Neural cell (in vitro differentiated cells): ENCODE results near the gene CHCHD3. TPM values are rescaled to one million over a fixed set of nuclear protein-coding genes. Genes with fewer than 3 reads are reported as not detected.

Experiments
- H2AFZ ChIP-seq: fragments of 200-600, 300-800 bp; sonication (generic), shearing (Covaris generic); 2 replicates; pipeline ENCODE4 v1.6.0; 2014; ENCODE audit warnings: low read depth, mild to moderate bottlenecking, antibody characterized with exemption, low read length, moderate library complexity
- H3F3A ChIP-seq: fragments of 200-600 bp; shearing (Covaris generic); 2 replicates; pipeline ENCODE4 v1.6.1; 2016; ENCODE audit warnings: mild to moderate bottlenecking, moderate library complexity, mixed read lengths, antibody characterized with exemption, low read length; ENCODE audit not compliant: insufficient read depth, poor library complexity, severe bottlenecking
- H3K27ac ChIP-seq: fragments of 200-600, 300-800 bp; sonication (generic), shearing (Covaris generic); 2 replicates; pipeline ENCODE4 v1.5.1; 2014; ENCODE audit warnings: mild to moderate bottlenecking, low read length, moderate library complexity
- H3K27me3 ChIP-seq: fragments of 300-800, 200-600 bp; sonication (generic), shearing (Covaris generic); 2 replicates; pipeline ENCODE4 v1.6.0; 2014; ENCODE audit warnings: mild to moderate bottlenecking, low read depth, low read length, moderate library complexity; ENCODE audit not compliant: insufficient read depth
- H3K36me3 ChIP-seq: fragments of 300-800, 200-600 bp; sonication (generic), shearing (Covaris generic); 2 replicates; pipeline ENCODE4 v1.5.1; 2014; ENCODE audit warnings: mild to moderate bottlenecking, antibody characterized with exemption, low read length, moderate library complexity; ENCODE audit not compliant: insufficient read depth
- H3K4me2 ChIP-seq: fragments of 300-800, 200-600 bp; sonication (generic), shearing (Covaris generic); 2 replicates; pipeline ENCODE4 v1.6.0; 2014; ENCODE audit warnings: mild to moderate bottlenecking, low read length
- H3K4me3 ChIP-seq: fragments of 300-800, 200-600 bp; sonication (generic), shearing (Covaris generic); 2 replicates; pipeline ENCODE4 v1.5.1; 2014; ENCODE audit warnings: mild to moderate bottlenecking, low read length, moderate library complexity
- H3K79me2 ChIP-seq: fragments of 200-600 bp; shearing (Covaris generic); replicated peaks from 2 replicates; pipeline ENCODE4 v1.6.0; 2014; ENCODE audit warnings: mild to moderate bottlenecking, low read length, moderate library complexity; ENCODE audit not compliant: insufficient read depth
- H3K9ac ChIP-seq: fragments of 300-800, 200-600 bp; sonication (generic), shearing (Covaris generic); 2 replicates; pipeline ENCODE4 v1.6.1; 2016; ENCODE audit warnings: mild to moderate bottlenecking, low read length, mixed read lengths
- H3K9me2 ChIP-seq: fragments of 200-600 bp; shearing (Covaris generic); 2 replicates; pipeline ENCODE4 v1.6.1; 2016; ENCODE audit warnings: mild to moderate bottlenecking, low read length, mixed read lengths; ENCODE audit not compliant: insufficient read depth
- H3K9me3 ChIP-seq: fragments of 200-600, 300-800 bp; sonication (generic), shearing (Covaris generic); 2 replicates; pipeline ENCODE4 v1.6.1; 2016; ENCODE audit warnings: mild to moderate bottlenecking, mixed run types, low read length, moderate library complexity, mixed read lengths
- H4K20me1 ChIP-seq: fragments of 200-600 bp; shearing (Covaris generic); 2 replicates; pipeline ENCODE4 v1.6.1; 2016; ENCODE audit warnings: mild to moderate bottlenecking, mixed run types; ENCODE audit not compliant: insufficient read depth
- CTCF ChIP-seq: fragments of 450-650 bp; IDR thresholded peaks from 2 replicates; pipeline ENCODE4 v1.5.1; 2014; ENCODE audit warnings: antibody characterized with exemption, mild to moderate bottlenecking, moderate library complexity; ENCODE audit not compliant: poor library complexity, severe bottlenecking
- EP300 ChIP-seq: fragments of 450-650 bp; conservative IDR thresholded peaks from 2 replicates; pipeline ENCODE4 v1.6.1; 2014; ENCODE audit warnings: antibody characterized with exemption, mild to moderate bottlenecking, moderate library complexity; ENCODE audit not compliant: poor library complexity, severe bottlenecking
- EZH2 ChIP-seq: fragments of 200-600, 300-800 bp; shearing (Covaris generic), sonication (generic); IDR thresholded peaks from 2 replicates; pipeline ENCODE4 v1.6.1; 2014; ENCODE audit warnings: antibody characterized with exemption, low read length, borderline replicate concordance, mild to moderate bottlenecking; ENCODE audit not compliant: insufficient read depth, poor library complexity, severe bottlenecking
- MXI1 ChIP-seq: fragments of 450-650 bp; conservative IDR thresholded peaks from 2 replicates; pipeline ENCODE4 v1.6.1; 2014; ENCODE audit warnings: antibody characterized with exemption, mild to moderate bottlenecking; ENCODE audit not compliant: poor library complexity, severe bottlenecking
- POLR2AphosphoS5 ChIP-seq: IDR thresholded peaks from 2 replicates; pipeline ENCODE4 v1.6.1; 2012
- RAD21 ChIP-seq: fragments of 450-650 bp; conservative IDR thresholded peaks from 2 replicates; pipeline ENCODE4 v1.6.1; 2014; ENCODE audit warnings: antibody characterized with exemption, mild to moderate bottlenecking, moderate library complexity
- REST ChIP-seq: IDR thresholded peaks from 2 replicates; pipeline ENCODE4 v1.6.1; 2012; ENCODE audit warnings: borderline replicate concordance
- SMC3 ChIP-seq: fragments of 450-650 bp; conservative IDR thresholded peaks from 2 replicates; pipeline ENCODE4 v1.6.1; 2014; ENCODE audit warnings: antibody characterized with exemption, mild to moderate bottlenecking, moderate library complexity; ENCODE audit not compliant: poor library complexity
- TAF1 ChIP-seq: IDR thresholded peaks from 2 replicates; pipeline ENCODE4 v1.6.1; 2012; ENCODE audit warnings: low read depth
- polyA minus RNA-seq: library from RNA; depleted of rRNA, polyadenylated mRNA; stranded (reverse); fragments of >200 nt; gene quantifications from 2 replicates; pipeline ENCODE4 v1.2.3, GENCODE V29; 2014
- polyA plus RNA-seq: library from polyadenylated mRNA; depleted of rRNA; stranded (reverse); fragments of >200 nt; gene quantifications from 2 replicates; pipeline ENCODE4 v1.2.3, GENCODE V29; 2014

The CHCHD3 gene
- polyA plus RNA-seq (87.4 and 89.9 TPM in 2 replicates), polyA minus RNA-seq (98.6 and 116 TPM in 2 replicates)

- Histone ChIP-seq H3K4me3 (peak within 1 kb of the TSS; percentile 89), H3K9me3 (no peaks in the 10 kb centered on the region), H3K36me3 (no peaks in the 10 kb centered on the region), H3K79me2 (peaks cover 47% of the 10 kb centered on the region), H4K20me1 (no peaks in the 10 kb centered on the region), H3K27ac (peak within 1 kb of the TSS; percentile 66), H3K9me2 (no peaks in the 10 kb centered on the region), H2AFZ (peak within 1 kb of the TSS; percentile 52), H3K4me2 (peak within 1 kb of the TSS; percentile 90), H3F3A (no peaks in the 10 kb centered on the region), H3K27me3 (no peaks in the 10 kb centered on the region), H3K9ac (peak within 1 kb of the TSS; percentile 81)
- TF ChIP-seq RAD21 (peak; percentile 70), POLR2AphosphoS5 (peak; percentile 78), REST (peak; percentile 37), MXI1 (peak; percentile 94), TAF1 (no peak), SMC3 (peak; percentile 70), EZH2 (no peak), CTCF (no peak), EP300 (peak; percentile 55)
These were observed at the start of gene CHCHD3 for GRCh38 chr7:133081599-133082389. TSS of gene CHCHD3 (minus strand) at chr7:133082090. CDS start at chr7:133081937, 153 bp downstream.

GRCh38 chr7:133130166-133130565, 48.3 kb upstream of the CHCHD3 start:
- Histone ChIP-seq H3K4me3 (no peak overlapping the region), H3K36me3 (no peaks in the 10 kb centered on the region), H3K9ac (no peak overlapping the region), H3K9me3 (no peaks in the 10 kb centered on the region), H3F3A (no peaks in the 10 kb centered on the region), H2AFZ (no peak overlapping the region), H3K27ac (no peak overlapping the region), H3K9me2 (no peaks in the 10 kb centered on the region), H4K20me1 (no peaks in the 10 kb centered on the region), H3K27me3 (no peaks in the 10 kb centered on the region), H3K4me2 (no peak overlapping the region), H3K79me2 (no peaks in the 10 kb centered on the region)
- TF ChIP-seq POLR2AphosphoS5 = no peak
- TF ChIP-seq MXI1 = no peak
